Endothelial cell of umbilical vein (primary cell): Measurements from ENCODE around the gene SCTR. TPM values are rescaled to one million over a fixed set of nuclear protein-coding genes. Genes with fewer than 3 reads are reported as not detected.

Experiments
- BruUV-seq: library from RNA; stranded (reverse); fragments of 400-500 nt; replicated peaks from 2 replicates; lab custom pipeline; 2021; lab: Mats Ljungman, UMichigan
- CTCF ChIA-PET: fragments of 300-600, 350-600 bp; sonication (Branson Sonifier 250); formaldehyde crosslinking; loops from one replicate; lab custom pipeline; 2021; ENCODE audit warnings: antibody characterized with exemption, inconsistent platforms; lab: Charles Lee
- POLR2A ChIA-PET: fragments of 300-600, 350-600 bp; sonication (Branson Sonifier 250); formaldehyde crosslinking; loops from one replicate; lab custom pipeline; 2021; ENCODE audit warnings: antibody characterized with exemption, inconsistent platforms; lab: Charles Lee
- DNase-seq: peaks from one replicate; pipeline ENCODE4 v3.0.0-alpha.2; 2011; ENCODE audit warnings: low read depth, low spot score
- FAIRE-seq: peaks from 2 replicates; lab custom pipeline; 2011; peaks lifted over from hg19 to GRCh38; lab: Jason Lieb, UNC
- H2AFZ ChIP-seq: 2 replicates; pipeline ENCODE4 v1.6.0; 2012; ENCODE audit warnings: low read depth, low read length, control low read depth, inconsistent platforms
- H3K27ac ChIP-seq: 2 replicates; pipeline ENCODE4 v1.5.1; 2011; ENCODE audit warnings: low read depth, mild to moderate bottlenecking, control low read depth, low read length, moderate library complexity; ENCODE audit not compliant: insufficient read depth
- H3K27me3 ChIP-seq, 2 experiments: 2 replicates each; pipeline versions ENCODE4 v1.6.0 to v1.6.1; 2011; ENCODE audit warnings: low read length in 2 of 2, mixed read lengths in 1 of 2; ENCODE audit not compliant: control insufficient read depth in 2 of 2, insufficient read depth in 2 of 2
- H3K36me3 ChIP-seq, 2 experiments: 2 replicates in 1 of 2; 3 replicates in 1 of 2; pipeline ENCODE4 v1.5.1; 2011; ENCODE audit warnings: low read length in 2 of 2, mild to moderate bottlenecking in 1 of 2, moderate library complexity in 1 of 2; ENCODE audit not compliant: control insufficient read depth in 2 of 2, insufficient read depth in 2 of 2; ENCODE audit errors: extremely low read depth in 1 of 2
- H3K4me1 ChIP-seq: 3 replicates; pipeline ENCODE4 v1.5.1; 2011; ENCODE audit warnings: mild to moderate bottlenecking, low read length; ENCODE audit not compliant: control insufficient read depth, insufficient read depth; ENCODE audit errors: extremely low read depth
- H3K4me2 ChIP-seq: 2 replicates; pipeline ENCODE4 v1.6.1; 2011; ENCODE audit warnings: low read length, control low read depth, mixed read lengths; ENCODE audit not compliant: insufficient read depth
- H3K4me3 ChIP-seq, 3 experiments: fragments of 200-600 bp in 1 of 3; sonication (generic), shearing (Covaris generic) in 1 of 3; replicated peaks in 1 of 3; 2 replicates each; pipeline ENCODE4 v1.5.1; 2011 to 2016; ENCODE audit warnings: control low read depth in 3 of 3, low read length in 3 of 3, mild to moderate bottlenecking in 2 of 3, inconsistent platforms in 1 of 3, low read depth in 1 of 3, moderate library complexity in 1 of 3; ENCODE audit not compliant: insufficient read depth in 1 of 3
- H3K79me2 ChIP-seq: 2 replicates; pipeline ENCODE4 v1.6.0; 2012; ENCODE audit warnings: low read length, inconsistent platforms; ENCODE audit not compliant: control insufficient read depth, insufficient read depth
- H3K9ac ChIP-seq: replicated peaks from 2 replicates; pipeline ENCODE3; 2011; ENCODE audit warnings: low read length, control low read depth; ENCODE audit not compliant: insufficient read depth; ENCODE audit errors: extremely low read depth
- H3K9me1 ChIP-seq: replicated peaks from 3 replicates; pipeline ENCODE4 v1.6.0; 2011; ENCODE audit warnings: mild to moderate bottlenecking, low read length; ENCODE audit not compliant: control insufficient read depth, insufficient read depth; ENCODE audit errors: extremely low read depth
- H3K9me3 ChIP-seq: replicated peaks from 2 replicates; pipeline ENCODE4 v1.5.1; 2012; ENCODE audit warnings: low read length, inconsistent platforms; ENCODE audit not compliant: control insufficient read depth, insufficient read depth
- H4K20me1 ChIP-seq: replicated peaks from 2 replicates; pipeline ENCODE3; 2011; ENCODE audit warnings: mild to moderate bottlenecking, low read length; ENCODE audit not compliant: control insufficient read depth, insufficient read depth; ENCODE audit errors: extremely low read depth
- EZH2 ChIP-seq: IDR thresholded peaks from 2 replicates; pipeline ENCODE4 v1.6.1; 2012; ENCODE audit warnings: borderline replicate concordance, low read depth, mild to moderate bottlenecking, moderate library complexity, low read length, inconsistent platforms; ENCODE audit not compliant: severe bottlenecking
- FOS ChIP-seq: IDR thresholded peaks from 2 replicates; pipeline ENCODE4 v1.6.1; 2011; ENCODE audit warnings: mild to moderate bottlenecking, low read length, moderate library complexity, borderline replicate concordance; ENCODE audit not compliant: insufficient read depth
- GATA2 ChIP-seq: IDR thresholded peaks from 2 replicates; pipeline ENCODE4 v1.7.0; 2011; ENCODE audit warnings: low read depth, mild to moderate bottlenecking, moderate library complexity, mixed read lengths, low read length; ENCODE audit not compliant: insufficient read length, insufficient read depth
- JUN ChIP-seq: IDR thresholded peaks from 2 replicates; pipeline ENCODE4 v1.6.1; 2011; ENCODE audit warnings: borderline replicate concordance, low read depth; ENCODE audit not compliant: insufficient read length, insufficient read depth
- MYC ChIP-seq: IDR thresholded peaks from one replicate; pipeline ENCODE4 v1.6.1; 2011; ENCODE audit warnings: mild to moderate bottlenecking, low read depth, low read length
- POLR2A ChIP-seq: IDR thresholded peaks from 2 replicates; pipeline ENCODE4 v1.6.1; 2012; ENCODE audit warnings: low read depth, mild to moderate bottlenecking, control low read depth, low read length
- POLR2AphosphoS5 ChIP-seq: IDR thresholded peaks from 2 replicates; pipeline ENCODE4 v1.6.1; 2012; ENCODE audit warnings: low read depth, mild to moderate bottlenecking, control low read depth, low read length, moderate library complexity; ENCODE audit not compliant: insufficient read depth
- dilution Hi-C: fragments of 300-500 bp; cut with MboI; formaldehyde crosslinking; loops from one replicate; pipeline ENCODE4 v1.15.0; 2019; ENCODE audit warnings: low sequenced_read_pairs; ENCODE audit not compliant: extremely low pct_ligation_motif_present
- intact Hi-C: fragments of 100-400 bp; cut with micrococcal nuclease; formaldehyde crosslinking; loops from one replicate; pipeline ENCODE4 v1.10.0; 2022
- polyA plus RNA-seq, 4 experiments: library from polyadenylated mRNA; depleted of rRNA in 3 of 4; stranded (reverse) in 3 of 4; unstranded in 1 of 4; fragments of >200 nt; gene quantifications; 2 replicates each; pipeline versions ENCODE4 v1.2.1 to v1.2.3, GENCODE V29; 2011 to 2012; ENCODE audit warnings: missing spikeins in 1 of 4
- total RNA-seq: library from RNA; stranded (reverse); gene quantifications from 2 replicates; pipeline ENCODE4 v1.2.3, GENCODE V29; 2021
- TF ChIP-seq, protein P1 (sequence below): IDR thresholded peaks from 2 replicates; pipeline ENCODE4 v1.6.1; 2011; ENCODE audit not compliant: insufficient read depth, insufficient read length
- TF ChIP-seq, protein P2 (sequence below), 2 donors: IDR thresholded peaks; 1 replicate in 1 of 2; 2 replicates in 1 of 2; pipeline ENCODE4 v1.5.1; 2011; ENCODE audit warnings: low read length in 2 of 2, mild to moderate bottlenecking in 2 of 2, moderate library complexity in 2 of 2, control low read depth in 1 of 2, inconsistent platforms in 1 of 2, low read depth in 1 of 2; ENCODE audit not compliant: insufficient read depth in 1 of 2; ENCODE audit errors: extremely low read depth in 1 of 2

The SCTR gene
- total and polyA plus RNA-seq, 2 donors (not counting 3 experiments of a cell fraction or from before 2014, with no cell fraction given) = not detected

DNA sequence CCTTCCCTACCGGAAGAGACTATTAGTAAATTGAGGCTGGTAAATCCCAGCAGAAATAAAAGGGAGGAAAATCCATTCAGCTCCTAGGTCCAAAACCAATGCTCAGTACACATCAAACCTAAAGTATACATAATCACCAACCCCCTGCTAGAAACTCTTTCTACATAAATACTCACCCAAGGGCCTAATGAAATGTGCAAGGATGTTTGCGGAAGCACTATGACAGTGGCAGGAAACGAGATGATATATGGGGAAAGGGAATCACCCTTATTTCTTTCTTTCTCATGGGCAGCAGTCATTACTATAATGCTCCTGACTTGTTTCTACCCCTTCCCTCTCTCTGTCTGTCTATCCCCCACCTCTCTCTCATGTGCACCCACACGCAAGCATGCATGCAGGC, 1.3 kb upstream of the SCTR start:
- H3K27me3 ChIP-seq = peaks cover 37 to 57% of the 10 kb centered on the region in 2 experiments
- BruUV-seq = no TSS peak
- no peaks in the 10 kb centered on the region for H3K9me1 ChIP-seq
- POLR2A ChIA-PET = no interaction called here
- FAIRE-seq (no peak), DNase-seq (no peak)
- no peaks in the 10 kb centered on the region for H3K9me3 ChIP-seq
- TF ChIP-seq EZH2 = no peak
- no peak for TF ChIP-seq MYC
- no peak for TF ChIP-seq FOS
- TF ChIP-seq, protein P1, sequence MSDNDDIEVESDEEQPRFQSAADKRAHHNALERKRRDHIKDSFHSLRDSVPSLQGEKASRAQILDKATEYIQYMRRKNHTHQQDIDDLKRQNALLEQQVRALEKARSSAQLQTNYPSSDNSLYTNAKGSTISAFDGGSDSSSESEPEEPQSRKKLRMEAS = no peak
- TF ChIP-seq JUN = no peak
- no peak for TF ChIP-seq POLR2A
- TF ChIP-seq, protein P2, sequence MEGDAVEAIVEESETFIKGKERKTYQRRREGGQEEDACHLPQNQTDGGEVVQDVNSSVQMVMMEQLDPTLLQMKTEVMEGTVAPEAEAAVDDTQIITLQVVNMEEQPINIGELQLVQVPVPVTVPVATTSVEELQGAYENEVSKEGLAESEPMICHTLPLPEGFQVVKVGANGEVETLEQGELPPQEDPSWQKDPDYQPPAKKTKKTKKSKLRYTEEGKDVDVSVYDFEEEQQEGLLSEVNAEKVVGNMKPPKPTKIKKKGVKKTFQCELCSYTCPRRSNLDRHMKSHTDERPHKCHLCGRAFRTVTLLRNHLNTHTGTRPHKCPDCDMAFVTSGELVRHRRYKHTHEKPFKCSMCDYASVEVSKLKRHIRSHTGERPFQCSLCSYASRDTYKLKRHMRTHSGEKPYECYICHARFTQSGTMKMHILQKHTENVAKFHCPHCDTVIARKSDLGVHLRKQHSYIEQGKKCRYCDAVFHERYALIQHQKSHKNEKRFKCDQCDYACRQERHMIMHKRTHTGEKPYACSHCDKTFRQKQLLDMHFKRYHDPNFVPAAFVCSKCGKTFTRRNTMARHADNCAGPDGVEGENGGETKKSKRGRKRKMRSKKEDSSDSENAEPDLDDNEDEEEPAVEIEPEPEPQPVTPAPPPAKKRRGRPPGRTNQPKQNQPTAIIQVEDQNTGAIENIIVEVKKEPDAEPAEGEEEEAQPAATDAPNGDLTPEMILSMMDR (IDR thresholded peaks at IDR 0.05; ENCODE audit: extremely low read depth in 1 of 2, insufficient read depth in 1 of 2, low read depth in 1 of 2, low read length in 2 of 2) = no peak
- no peak for TF ChIP-seq POLR2AphosphoS5
- no peak for TF ChIP-seq GATA2
- H3K9ac ChIP-seq = no peak overlapping the region
- no peaks in the 10 kb centered on the region for H3K36me3 ChIP-seq
- intact Hi-C loops = no loop called here
- H2AFZ ChIP-seq = no peak overlapping the region
- CTCF ChIA-PET = interaction anchor here (1.4 kb wide), 1 partner anchor 8 kb away, joined by 5 read pairs; no protein-coding TSS in a partner anchor
- no peaks in the 10 kb centered on the region for H3K79me2 ChIP-seq
- no peak overlapping the region for H3K27ac ChIP-seq
- H4K20me1 ChIP-seq = no peaks in the 10 kb centered on the region
- dilution Hi-C loops = no loop called here
- H3K4me2 ChIP-seq = no peak overlapping the region
- H3K4me3 ChIP-seq = no peak overlapping the region
- H3K4me1 ChIP-seq = no peaks in the 10 kb centered on the region
